A172 (cell line): ENCODE measurements around the gene SLC38A10. TPM values are rescaled to one million over a fixed set of nuclear protein-coding genes. Genes with fewer than 3 reads are reported as not detected.

Source experiments
- DNase-seq: peaks from one replicate; pipeline ENCODE4 v3.0.0-alpha.2; 2015; ENCODE audit warnings: low spot score
- total RNA-seq: library from RNA; depleted of rRNA; stranded (reverse); fragments of >200 nt; shearing (Covaris generic); gene quantifications from 2 replicates; pipeline ENCODE4 v1.2.3, GENCODE V29; 2014; rRNA removed

The SLC38A10 gene
- total RNA-seq = 57.8 and 71.5 TPM in 2 replicates

GRCh38 chr17:81295031-81295675 lies at the start of gene SLC38A10:
Gene SLC38A10, minus strand, starts transcription at chr17:81295307. Its CDS starts 386 bp downstream, at chr17:81294921.
- peak; percentile 69 for DNase-seq

GRCh38 chr17:81342269-81343070 lies 47.4 kb upstream of the SLC38A10 start:
- DNase-seq = no peak

- no peak for DNase-seq
Observed at GRCh38 chr17:81341516-81342268, 46.6 kb upstream of the SLC38A10 start.

- no peak for DNase-seq
Observed at GRCh38 chr17:81340607-81341515, 45.8 kb upstream of the SLC38A10 start.

- DNase-seq = no peak
Observed at GRCh38 chr17:81339534-81340296, 44.6 kb upstream of the SLC38A10 start.

- no peak for DNase-seq
Observed at GRCh38 chr17:81339191-81339533, 44.1 kb upstream of the SLC38A10 start.

- DNase-seq = no peak
Observed at GRCh38 chr17:81338274-81339190, 43.4 kb upstream of the SLC38A10 start.

GRCh38 chr17:81337476-81337879 lies 42.4 kb upstream of the SLC38A10 start:
- DNase-seq = no peak

- no peak for DNase-seq
Observed at GRCh38 chr17:81336930-81337325, 41.8 kb upstream of the SLC38A10 start.

- DNase-seq = no peak
Observed at GRCh38 chr17:81336296-81336929, 41.3 kb upstream of the SLC38A10 start.

GRCh38 chr17:81335773-81336157 lies 40.7 kb upstream of the SLC38A10 start:
- DNase-seq = no peak

- DNase-seq = no peak
Observed at GRCh38 chr17:81334987-81335772, 40.1 kb upstream of the SLC38A10 start.

- DNase-seq = no peak
Observed at GRCh38 chr17:81334391-81334901, 39.3 kb upstream of the SLC38A10 start.

GRCh38 chr17:81333616-81334368 lies 38.7 kb upstream of the SLC38A10 start:
- DNase-seq = no peak

GRCh38 chr17:81332914-81333528 lies 37.9 kb upstream of the SLC38A10 start:
- DNase-seq = no peak

GRCh38 chr17:81332118-81332834 lies 37.2 kb upstream of the SLC38A10 start:
- no peak for DNase-seq
